ENCODE results near the gene PRKCZ. TPM values are rescaled to one million over a fixed set of nuclear protein-coding genes. Genes with fewer than 3 reads are reported as not detected.

Gene PRKCZ
- 10 to 100 TPM; 60.7 to 67.8 TPM for total RNA-seq
- long read RNA-seq, transcript PRKCZ-201 (18 exons, 2,326 nt) = major isoform, 56 of 100 reads
- long read RNA-seq, partial matches to known transcripts = 23 of 100 reads
- long read RNA-seq, other reads (novel, unspliced or antisense) = 20 of 100 reads

DNA sequence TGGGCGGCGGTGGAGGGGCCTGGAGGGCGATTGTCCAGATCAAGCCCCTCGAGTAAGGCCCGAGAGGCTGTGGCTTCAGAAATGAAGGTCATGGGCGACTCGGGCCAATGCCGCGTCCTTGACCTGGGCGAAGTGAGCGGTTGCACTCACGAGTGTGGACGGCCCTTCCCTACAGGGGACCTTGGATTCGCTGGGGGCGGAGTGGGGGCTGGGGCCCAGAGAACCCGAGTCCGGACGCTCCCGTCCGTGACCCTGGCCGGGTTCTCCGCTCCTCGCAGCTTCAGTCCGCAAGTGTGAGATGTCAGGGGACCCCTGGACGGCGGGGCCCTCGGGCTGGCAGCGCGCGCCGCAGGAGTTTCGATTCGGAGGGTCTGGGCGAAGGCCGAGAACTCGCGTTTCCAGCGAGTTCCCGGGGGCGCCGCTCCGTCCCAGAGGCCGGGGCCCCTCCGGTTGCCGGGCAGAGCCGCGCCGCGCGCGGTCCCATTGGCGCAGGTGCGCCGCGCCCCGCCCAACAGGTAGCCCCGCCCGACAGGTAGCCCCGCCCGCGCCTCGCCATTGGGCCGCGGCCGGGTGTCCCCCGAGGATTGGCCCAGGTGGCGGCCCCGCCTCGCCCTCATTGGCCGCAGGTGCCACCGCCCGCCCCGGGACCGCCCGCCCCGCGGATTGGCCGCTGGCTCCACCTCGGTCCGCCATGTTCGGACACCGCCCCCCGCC is at the start of gene PRKCZ:
Gene PRKCZ, plus strand, starts transcription at position 694 of the 714 bp plus-strand sequence. CDS start 220 bp downstream, outside the sequence.
- DNase-seq = peak; percentile 93 to 96
- intact Hi-C loops (cut with DNase I, micrococcal nuclease) = no loop called here

DNA sequence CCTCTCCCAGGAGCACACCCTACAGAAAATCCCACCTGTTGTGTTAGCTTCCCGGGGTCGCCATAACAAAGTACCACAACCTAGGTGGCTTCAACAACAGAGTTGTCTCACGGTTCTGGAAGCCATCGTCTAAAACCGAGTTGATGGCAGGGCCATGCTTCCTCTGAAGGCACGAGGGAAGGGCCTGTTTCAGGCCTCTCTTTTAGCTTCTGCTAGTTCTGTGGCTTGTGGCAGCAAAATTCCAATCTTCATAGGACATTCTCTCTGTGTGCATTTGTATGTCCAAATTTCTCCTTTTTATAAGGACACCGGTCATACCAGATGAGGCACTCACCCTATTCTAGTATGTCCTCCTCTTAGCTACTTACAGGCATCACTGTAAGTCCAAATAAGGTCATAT is 49.8 kb upstream of the PRKCZ start:
- DNase-seq (no peak), ATAC-seq (no peak)
- intact Hi-C loops (cut with DNase I, micrococcal nuclease) = no loop called here

More for the DNA sequence above, at the start of gene PRKCZ:
- peak; percentile 72 for ATAC-seq

DNA sequence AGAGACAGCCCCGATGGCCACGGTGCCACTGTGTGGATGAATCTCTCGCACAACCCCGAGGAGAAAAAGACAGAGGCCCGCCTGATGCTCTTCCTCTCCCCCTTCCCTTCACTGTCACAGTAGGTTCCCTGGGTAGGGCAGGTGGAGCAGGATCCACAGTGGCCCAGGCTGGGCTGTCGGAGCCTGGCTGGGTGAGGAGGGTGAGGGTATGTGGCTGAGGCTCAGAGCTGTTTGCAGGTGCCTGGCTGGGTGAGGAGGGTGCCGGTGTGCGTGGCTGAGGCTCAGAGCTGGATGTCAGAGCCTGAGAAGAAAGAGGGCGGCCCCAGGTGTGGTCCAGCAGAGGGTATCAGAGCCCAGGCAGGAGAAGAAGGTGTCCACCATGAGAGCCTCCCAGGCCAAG is 49.4 kb upstream of the PRKCZ start:
- ATAC-seq = no peak
- intact Hi-C loops (cut with DNase I, micrococcal nuclease) = no loop called here
- DNase-seq = no peak

GRCh38 chr1:2001773-2002411 is 48.3 kb upstream of the PRKCZ start:
- no peak for DNase-seq
- ATAC-seq = no peak
- intact Hi-C loops (cut with DNase I, micrococcal nuclease) = no loop called here

- intact Hi-C loops (cut with DNase I, micrococcal nuclease) = no loop called here
- ATAC-seq (peak; percentile 58), DNase-seq (peak in 1 of 2 donors; percentile 24)
These were observed 46.6 kb upstream of the PRKCZ start, which contains the start of gene CFAP74 for GRCh38 chr1:2003541-2004131. Gene CFAP74 (minus strand): TSS chr1:2003786. CDS start chr1:1990956, 12,830 bp downstream.

- ATAC-seq = no peak
- DNase-seq = no peak
- intact Hi-C loops (cut with DNase I, micrococcal nuclease) = no loop called here
These were observed 45.4 kb upstream of the PRKCZ start for GRCh38 chr1:2004856-2005255.

GRCh38 chr1:2009101-2010053 is 40.8 kb upstream of the PRKCZ start:
- intact Hi-C loops (cut with DNase I, micrococcal nuclease) = no loop called here
- no peak for ATAC-seq
- no peak for DNase-seq

GRCh38 chr1:2014181-2014580 is 36.0 kb upstream of the PRKCZ start:
- ATAC-seq (no peak), DNase-seq (no peak)
- intact Hi-C loops (cut with DNase I, micrococcal nuclease) = no loop called here

GRCh38 chr1:2014741-2015735 is 35.2 kb upstream of the PRKCZ start:
- intact Hi-C loops (cut with DNase I, micrococcal nuclease) = no loop called here
- DNase-seq (no peak), ATAC-seq (no peak)

DNA sequence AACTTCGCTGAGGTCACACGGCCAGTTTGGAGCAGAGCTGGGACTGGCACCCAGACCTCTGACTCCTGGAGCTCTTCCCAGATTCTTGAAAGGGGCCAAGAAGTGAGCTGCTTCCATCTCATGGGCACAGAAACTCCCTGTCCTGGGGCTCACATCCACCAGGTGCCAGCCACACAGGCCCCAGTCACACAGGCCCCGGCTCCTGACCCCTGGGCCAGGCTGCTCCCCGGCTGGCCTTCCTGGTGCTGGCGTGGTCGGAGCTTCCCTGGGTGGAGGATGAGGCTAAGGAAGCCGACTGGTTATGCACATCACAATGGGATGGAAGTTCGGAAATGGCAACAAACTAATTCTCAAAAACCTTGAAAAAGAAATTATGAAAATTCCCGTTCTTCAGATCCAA is 34.1 kb upstream of the PRKCZ start:
- intact Hi-C loops (cut with DNase I, micrococcal nuclease) = no loop called here
- DNase-seq (no peak), ATAC-seq (no peak)

DNA sequence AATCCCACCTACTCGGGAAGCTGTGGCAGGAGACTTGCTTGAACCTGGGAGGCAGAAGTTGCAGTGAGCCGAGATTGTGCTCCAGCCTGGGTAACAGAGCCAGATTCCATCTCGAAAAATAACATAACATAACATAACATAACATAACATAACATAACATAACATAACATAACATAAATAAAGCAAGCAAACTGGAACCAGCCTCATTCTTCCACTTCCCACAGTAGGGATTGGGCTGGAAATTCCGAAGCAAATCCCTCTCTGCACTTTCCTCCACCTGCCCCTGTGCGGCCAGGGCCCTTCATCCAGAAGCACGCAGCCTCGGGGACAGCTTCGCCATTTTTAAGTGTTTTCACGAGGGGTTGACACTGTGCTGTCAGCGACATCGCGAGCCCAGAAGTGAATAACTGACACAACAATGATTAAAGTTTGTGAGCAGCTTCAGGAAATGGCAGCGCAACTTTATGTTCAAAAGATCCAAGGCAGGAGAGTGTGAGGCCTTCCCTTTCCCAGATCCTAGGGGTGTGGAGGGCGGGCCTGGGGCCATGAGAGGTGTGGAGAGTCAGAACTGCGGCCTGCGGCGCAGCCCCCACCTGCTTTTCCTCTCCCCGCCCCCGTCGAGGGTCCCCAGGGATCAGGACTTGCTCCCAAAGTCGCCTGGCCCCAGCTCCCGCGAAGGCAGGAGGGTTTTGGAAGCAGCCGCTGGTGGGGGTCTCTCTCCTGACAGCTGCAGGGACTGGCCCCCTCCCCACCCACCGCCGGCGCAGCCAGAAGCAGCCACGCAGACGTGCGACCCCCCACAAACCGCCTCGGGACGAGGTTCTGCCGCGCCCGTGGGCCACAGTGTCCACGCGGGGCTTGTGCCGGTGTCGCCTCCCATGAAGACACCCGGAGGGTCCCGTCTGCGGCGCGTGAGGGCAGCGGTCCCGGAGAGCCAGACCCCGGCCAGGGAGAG is 31.7 kb upstream of the PRKCZ start:
- no peak for ATAC-seq
- intact Hi-C loops (cut with DNase I, micrococcal nuclease) = no loop called here
- DNase-seq = no peak

- no peak for DNase-seq
These were observed 31.1 kb upstream of the PRKCZ start, which contains the start of gene GABRD for GRCh38 chr1:2019172-2019543. Gene GABRD (plus strand): TSS chr1:2019345. CDS start chr1:2019424, 79 bp downstream.

GRCh38 chr1:2019571-2020309 is 30.5 kb upstream of the PRKCZ start:
- DNase-seq = no peak
- ATAC-seq = peak; percentile 28

More at GRCh38 chr1:2019172-2019543, 31.1 kb upstream of the PRKCZ start, which contains the start of gene GABRD:
- peak; percentile 65 for ATAC-seq
- intact Hi-C loops (cut with DNase I, micrococcal nuclease) = no loop called here

GRCh38 chr1:2020310-2020655 is 29.9 kb upstream of the PRKCZ start:
- intact Hi-C loops (cut with DNase I, micrococcal nuclease) = no loop called here

More at GRCh38 chr1:2019571-2020309, 30.5 kb upstream of the PRKCZ start:
- intact Hi-C loops (cut with DNase I, micrococcal nuclease) = no loop called here

DNA sequence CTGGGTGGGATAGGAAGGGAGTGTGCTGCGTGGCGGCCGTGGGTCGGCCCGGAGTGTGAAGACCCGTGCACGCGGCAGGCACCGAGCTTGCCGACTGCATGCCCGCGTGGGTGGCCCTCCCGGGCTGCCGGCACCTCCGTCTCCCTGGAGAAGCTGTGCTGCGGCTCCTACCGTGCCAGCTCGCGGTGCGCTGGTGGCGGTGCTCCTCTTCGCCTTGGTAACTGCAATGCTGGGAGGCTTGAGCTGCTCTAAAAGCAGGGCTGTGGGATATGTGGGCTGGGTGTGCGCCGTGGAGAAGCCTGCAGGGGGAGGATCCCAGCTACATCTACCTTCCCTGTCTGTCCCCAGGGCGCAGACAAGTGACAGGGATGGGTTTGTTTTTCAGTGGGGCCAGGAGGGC is 28.7 kb upstream of the PRKCZ start:
- DNase-seq (no peak), ATAC-seq (no peak)
- intact Hi-C loops (cut with DNase I, micrococcal nuclease) = no loop called here

More at GRCh38 chr1:2020310-2020655, 29.9 kb upstream of the PRKCZ start:
- ATAC-seq (no peak), DNase-seq (no peak)
